OCI-LY3 (cell line): ENCODE data around the gene PREX1.

Source experiments
- H2AFZ ChIP-seq: fragments of 200-600, 300-600 bp; shearing (Covaris generic); 2 replicates; pipeline ENCODE4 v1.6.0; 2014; ENCODE audit warnings: antibody characterized with exemption, low read depth, low read length
- H3K27ac ChIP-seq: fragments of 200-600, 300-600 bp; sonication (generic); 2 replicates; pipeline ENCODE4 v1.5.1; 2014; ENCODE audit warnings: mild to moderate bottlenecking, low read length, moderate library complexity, mixed read lengths
- H3K27me3 ChIP-seq: fragments of 200-600, 300-600 bp; sonication (generic); 2 replicates; pipeline ENCODE4 v1.6.1; 2014; ENCODE audit warnings: low read depth, low read length, mixed read lengths
- H3K36me3 ChIP-seq: fragments of 200-600, 300-600 bp; sonication (generic); replicated peaks from 2 replicates; pipeline ENCODE3; 2014; ENCODE audit warnings: low read depth, low read length, mixed read lengths
- H3K4me1 ChIP-seq: fragments of 300-600, 200-600 bp; sonication (generic); 2 replicates; pipeline ENCODE4 v1.6.1; 2014; ENCODE audit warnings: low read length, mixed read lengths
- H3K4me2 ChIP-seq: fragments of 200-600, 300-600 bp; sonication (generic); 2 replicates; pipeline ENCODE4 v1.6.1; 2014; ENCODE audit warnings: low read length, mixed read lengths
- H3K4me3 ChIP-seq: fragments of 300-600, 200-600 bp; sonication (generic); 2 replicates; pipeline ENCODE4 v1.5.1; 2014; ENCODE audit warnings: antibody characterized with exemption, mild to moderate bottlenecking, low read length, moderate library complexity
- H3K79me2 ChIP-seq: fragments of 300-600, 200-600 bp; shearing (Covaris generic); 2 replicates; pipeline ENCODE4 v1.6.1; 2014; ENCODE audit warnings: mild to moderate bottlenecking, low read length, mixed read lengths
- H3K9ac ChIP-seq: fragments of 300-600, 200-600 bp; shearing (Covaris generic); 2 replicates; pipeline ENCODE4 v1.6.0; 2014; ENCODE audit warnings: mild to moderate bottlenecking, low read length, moderate library complexity
- H3K9me3 ChIP-seq: fragments of 200-600, 300-600 bp; shearing (Covaris generic); 2 replicates; pipeline ENCODE4 v1.6.1; 2014; ENCODE audit warnings: low read length, mixed read lengths; ENCODE audit not compliant: insufficient read depth
- H4K20me1 ChIP-seq: fragments of 200-600, 300-600 bp; sonication (generic); 2 replicates; pipeline ENCODE4 v1.6.1; 2016; ENCODE audit warnings: low read length, mixed read lengths; ENCODE audit not compliant: insufficient read depth
- EZH2phosphoT487 ChIP-seq: fragments of 200-600 bp; shearing (Covaris generic); IDR thresholded peaks from 2 replicates; pipeline ENCODE4 v1.6.1; 2018; ENCODE audit warnings: antibody characterized with exemption, mixed run types, low read depth
- TF ChIP-seq, protein P1 (sequence below): fragments of 200-600, 300-600 bp; sonication (generic); IDR thresholded peaks from 2 replicates; pipeline ENCODE4 v1.5.1; 2014; ENCODE audit warnings: antibody characterized with exemption, low read length, low read depth

PREX1 gene

DNA sequence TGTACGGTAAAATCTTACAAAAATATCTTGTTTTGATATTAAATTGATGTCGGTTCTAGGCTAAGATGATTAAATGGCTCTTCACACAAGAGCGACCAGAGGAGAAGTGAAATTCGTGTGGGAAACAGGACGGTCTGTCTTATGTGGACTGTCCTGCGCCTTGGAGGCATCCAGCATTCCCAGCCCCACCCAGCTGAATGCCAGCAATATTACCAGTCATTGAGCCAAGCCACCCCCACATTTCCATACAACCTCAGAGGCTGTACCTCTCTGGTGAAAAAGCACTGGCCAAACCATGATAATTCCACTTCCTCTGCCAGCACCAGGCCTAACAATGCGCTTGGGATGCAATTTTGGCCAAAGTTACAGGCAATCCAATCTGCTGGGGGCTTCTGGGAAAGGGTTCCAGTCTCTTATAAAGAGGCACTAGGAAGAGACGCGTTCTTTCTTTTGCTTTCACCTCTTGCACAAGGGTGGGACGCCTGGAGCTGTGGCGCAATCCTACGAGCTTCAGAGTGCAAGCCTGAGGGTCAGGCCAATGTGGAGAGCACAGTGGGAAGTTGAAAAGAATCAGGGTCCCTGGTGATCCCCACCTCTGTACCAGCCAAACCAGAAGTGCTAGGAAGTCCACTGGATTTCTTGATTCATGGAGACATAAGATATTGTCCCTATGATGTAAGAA lies 213.1 kb downstream of the PREX1 start:
- peaks cover 10% of the 10 kb centered on the region for H3K4me1 ChIP-seq
- H3K27me3 ChIP-seq, result peaks cover 25% of the 10 kb centered on the region
- H2AFZ ChIP-seq, result no peak overlapping the region
- no peaks in the 10 kb centered on the region for H3K9me3 ChIP-seq
- no peak for TF ChIP-seq EZH2phosphoT487
- TF ChIP-seq, protein P1, sequence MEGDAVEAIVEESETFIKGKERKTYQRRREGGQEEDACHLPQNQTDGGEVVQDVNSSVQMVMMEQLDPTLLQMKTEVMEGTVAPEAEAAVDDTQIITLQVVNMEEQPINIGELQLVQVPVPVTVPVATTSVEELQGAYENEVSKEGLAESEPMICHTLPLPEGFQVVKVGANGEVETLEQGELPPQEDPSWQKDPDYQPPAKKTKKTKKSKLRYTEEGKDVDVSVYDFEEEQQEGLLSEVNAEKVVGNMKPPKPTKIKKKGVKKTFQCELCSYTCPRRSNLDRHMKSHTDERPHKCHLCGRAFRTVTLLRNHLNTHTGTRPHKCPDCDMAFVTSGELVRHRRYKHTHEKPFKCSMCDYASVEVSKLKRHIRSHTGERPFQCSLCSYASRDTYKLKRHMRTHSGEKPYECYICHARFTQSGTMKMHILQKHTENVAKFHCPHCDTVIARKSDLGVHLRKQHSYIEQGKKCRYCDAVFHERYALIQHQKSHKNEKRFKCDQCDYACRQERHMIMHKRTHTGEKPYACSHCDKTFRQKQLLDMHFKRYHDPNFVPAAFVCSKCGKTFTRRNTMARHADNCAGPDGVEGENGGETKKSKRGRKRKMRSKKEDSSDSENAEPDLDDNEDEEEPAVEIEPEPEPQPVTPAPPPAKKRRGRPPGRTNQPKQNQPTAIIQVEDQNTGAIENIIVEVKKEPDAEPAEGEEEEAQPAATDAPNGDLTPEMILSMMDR, result no peak
- H3K4me2 ChIP-seq, result no peak overlapping the region
- no peaks in the 10 kb centered on the region for H3K79me2 ChIP-seq
- H3K36me3 ChIP-seq, result no peaks in the 10 kb centered on the region
- H3K4me3 ChIP-seq, result no peak overlapping the region
- H4K20me1 ChIP-seq, result no peaks in the 10 kb centered on the region
- H3K9ac ChIP-seq, result no peak overlapping the region
- H3K27ac ChIP-seq, result no peak overlapping the region

DNA sequence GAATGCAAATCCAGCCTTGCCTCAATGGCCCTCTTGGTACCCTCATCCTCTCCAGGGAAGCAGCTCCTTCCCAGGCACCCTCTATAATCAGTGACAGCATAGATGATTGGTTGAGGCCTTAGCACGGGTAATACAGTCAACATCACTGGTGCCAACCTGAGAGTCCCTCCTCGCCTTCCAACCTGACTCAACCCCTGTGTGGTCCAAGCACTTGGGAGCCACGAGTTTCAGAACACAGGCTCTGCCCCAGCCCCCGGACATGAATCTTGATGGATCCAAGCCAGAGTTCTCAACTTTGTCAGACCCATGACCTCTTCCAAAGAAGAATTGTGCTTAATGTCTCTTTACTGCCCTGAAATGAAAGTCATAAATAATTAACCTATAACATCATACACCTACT lies 213.9 kb downstream of the PREX1 start:
- H4K20me1 ChIP-seq, result no peaks in the 10 kb centered on the region
- H3K4me3 ChIP-seq, result no peak overlapping the region
- H3K79me2 ChIP-seq, result no peaks in the 10 kb centered on the region
- H3K4me1 ChIP-seq, result peaks cover 17% of the 10 kb centered on the region
- no peaks in the 10 kb centered on the region for H3K36me3 ChIP-seq
- H2AFZ ChIP-seq, result no peak overlapping the region
- no peak overlapping the region for H3K9ac ChIP-seq
- TF ChIP-seq, protein P1, result no peak
- H3K27me3 ChIP-seq, result peaks cover 22% of the 10 kb centered on the region; the same call in 1 of the 2 replicates
- H3K9me3 ChIP-seq, result no peaks in the 10 kb centered on the region
- H3K27ac ChIP-seq, result no peak overlapping the region
- H3K4me2 ChIP-seq, result no peak overlapping the region

DNA sequence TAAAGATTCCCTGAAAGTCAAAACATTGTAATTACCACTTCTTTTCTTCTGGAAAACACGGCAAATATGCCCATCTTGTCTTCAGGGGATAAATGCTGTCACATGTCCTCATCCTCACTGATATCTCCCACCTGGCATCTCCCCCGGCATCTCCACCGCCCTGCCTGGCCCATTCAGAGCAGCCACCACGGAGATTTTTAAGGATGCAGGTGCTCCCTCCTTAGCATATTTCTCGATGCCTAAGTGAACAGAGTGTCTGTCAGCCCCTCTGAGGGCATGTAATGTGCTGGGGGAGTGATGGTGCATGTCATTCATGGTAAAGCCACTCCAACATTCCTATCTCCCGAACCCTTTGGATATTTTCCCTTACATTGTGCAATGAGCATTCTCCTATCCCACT lies 215.5 kb downstream of the PREX1 start:
- no peak overlapping the region for H3K9ac ChIP-seq
- H3K27ac ChIP-seq, result no peak overlapping the region
- H3K79me2 ChIP-seq, result no peaks in the 10 kb centered on the region
- H3K4me1 ChIP-seq, result peaks cover 17% of the 10 kb centered on the region
- TF ChIP-seq, protein P1, result no peak
- no peak for TF ChIP-seq EZH2phosphoT487
- no peaks in the 10 kb centered on the region for H3K36me3 ChIP-seq
- H3K9me3 ChIP-seq, result no peaks in the 10 kb centered on the region
- H3K4me2 ChIP-seq, result no peak overlapping the region
- peaks cover 22% of the 10 kb centered on the region; the same call in 1 of the 2 replicates for H3K27me3 ChIP-seq
- no peak overlapping the region for H2AFZ ChIP-seq
- no peaks in the 10 kb centered on the region for H4K20me1 ChIP-seq
- no peak overlapping the region for H3K4me3 ChIP-seq

DNA sequence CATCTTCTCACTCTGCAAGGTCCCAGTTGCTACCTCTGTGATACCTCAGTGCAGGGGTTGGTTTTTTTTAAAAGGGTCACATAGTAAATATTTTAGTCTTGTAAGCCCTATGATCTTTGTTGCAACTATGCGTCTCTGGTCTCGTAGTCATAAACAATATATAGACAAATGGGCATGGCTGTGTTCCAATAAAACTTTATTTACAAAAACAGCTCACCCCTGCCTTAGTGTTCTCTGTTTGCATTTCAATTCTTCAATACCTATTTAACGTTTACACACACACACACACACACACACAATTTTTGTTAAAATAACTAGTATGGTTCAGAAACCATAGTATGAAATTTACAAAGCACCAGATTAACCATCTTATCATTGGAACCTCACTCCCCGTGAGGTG lies 216.8 kb downstream of the PREX1 start:
- no peak overlapping the region for H3K4me2 ChIP-seq
- H3K9ac ChIP-seq, result no peak overlapping the region
- H3K9me3 ChIP-seq, result no peaks in the 10 kb centered on the region
- H3K27ac ChIP-seq, result no peak overlapping the region
- H3K4me1 ChIP-seq, result peaks cover 17% of the 10 kb centered on the region
- no peak overlapping the region for H3K4me3 ChIP-seq
- H4K20me1 ChIP-seq, result no peaks in the 10 kb centered on the region
- TF ChIP-seq, protein P1, result no peak
- TF ChIP-seq EZH2phosphoT487, result no peak
- no peaks in the 10 kb centered on the region for H3K36me3 ChIP-seq
- no peak overlapping the region for H2AFZ ChIP-seq
- H3K79me2 ChIP-seq, result no peaks in the 10 kb centered on the region
- peaks cover 22% of the 10 kb centered on the region; the same call in 1 of the 2 replicates for H3K27me3 ChIP-seq
